WI38 (cell line): ENCODE results near the gene FMNL2.
A peak's percentile ranks its signal among the peaks of the same experiment; 100 is the strongest.

Experiments
- H3K4me3 ChIP-seq: 2 replicates; pipeline ENCODE4 v1.5.1; 2011; ENCODE audit warnings: low read depth, mild to moderate bottlenecking, control low read depth, low read length
- TF ChIP-seq, protein P1 (sequence below): IDR thresholded peaks from 2 replicates; pipeline ENCODE4 v1.5.1; 2012; ENCODE audit warnings: low read depth, mild to moderate bottlenecking, control low read depth, low read length

Gene FMNL2

GRCh38 chr2:152328013-152328412 is 7.0 kb upstream of the FMNL2 start:
- TF ChIP-seq, protein P1, sequence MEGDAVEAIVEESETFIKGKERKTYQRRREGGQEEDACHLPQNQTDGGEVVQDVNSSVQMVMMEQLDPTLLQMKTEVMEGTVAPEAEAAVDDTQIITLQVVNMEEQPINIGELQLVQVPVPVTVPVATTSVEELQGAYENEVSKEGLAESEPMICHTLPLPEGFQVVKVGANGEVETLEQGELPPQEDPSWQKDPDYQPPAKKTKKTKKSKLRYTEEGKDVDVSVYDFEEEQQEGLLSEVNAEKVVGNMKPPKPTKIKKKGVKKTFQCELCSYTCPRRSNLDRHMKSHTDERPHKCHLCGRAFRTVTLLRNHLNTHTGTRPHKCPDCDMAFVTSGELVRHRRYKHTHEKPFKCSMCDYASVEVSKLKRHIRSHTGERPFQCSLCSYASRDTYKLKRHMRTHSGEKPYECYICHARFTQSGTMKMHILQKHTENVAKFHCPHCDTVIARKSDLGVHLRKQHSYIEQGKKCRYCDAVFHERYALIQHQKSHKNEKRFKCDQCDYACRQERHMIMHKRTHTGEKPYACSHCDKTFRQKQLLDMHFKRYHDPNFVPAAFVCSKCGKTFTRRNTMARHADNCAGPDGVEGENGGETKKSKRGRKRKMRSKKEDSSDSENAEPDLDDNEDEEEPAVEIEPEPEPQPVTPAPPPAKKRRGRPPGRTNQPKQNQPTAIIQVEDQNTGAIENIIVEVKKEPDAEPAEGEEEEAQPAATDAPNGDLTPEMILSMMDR: no peak
- no peak overlapping the region for H3K4me3 ChIP-seq

GRCh38 chr2:152330235-152330866 is 4.6 kb upstream of the FMNL2 start:
- TF ChIP-seq, protein P1: no peak
- no peak overlapping the region for H3K4me3 ChIP-seq

- peak overlapping the region; percentile 85 for H3K4me3 ChIP-seq
Measured at GRCh38 chr2:152334701-152335015, 316 bp upstream of the FMNL2 start.

DNA sequence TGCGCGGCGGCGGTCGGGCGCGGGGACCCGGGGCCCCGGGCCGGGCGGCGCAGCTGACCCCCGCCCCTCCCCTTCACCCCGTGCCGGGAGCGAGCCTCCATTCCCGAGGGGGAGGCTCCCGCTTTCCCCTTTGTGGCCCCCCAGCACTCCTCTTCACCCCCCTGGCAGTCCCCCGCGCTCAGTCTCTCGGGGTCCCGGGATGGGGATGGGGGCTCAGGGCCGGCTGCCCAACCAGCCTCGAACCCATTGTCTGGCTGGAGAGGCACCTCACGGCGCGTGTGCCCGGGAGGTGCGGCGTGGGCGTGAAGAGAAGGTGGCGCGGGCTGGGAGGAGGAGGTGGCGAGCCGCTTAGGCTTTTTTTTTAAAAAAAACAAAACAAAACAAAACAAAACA is 748 bp downstream of the FMNL2 start:
- H3K4me3 ChIP-seq: peak overlapping the region; percentile 85
- TF ChIP-seq, protein P1: no peak

More at GRCh38 chr2:152334701-152335015, 316 bp upstream of the FMNL2 start:
- TF ChIP-seq, protein P1: no peak

GRCh38 chr2:152336119-152336853 is 1.3 kb downstream of the FMNL2 start:
- TF ChIP-seq, protein P1: no peak
- H3K4me3 ChIP-seq: peak overlapping the region; percentile 85

DNA sequence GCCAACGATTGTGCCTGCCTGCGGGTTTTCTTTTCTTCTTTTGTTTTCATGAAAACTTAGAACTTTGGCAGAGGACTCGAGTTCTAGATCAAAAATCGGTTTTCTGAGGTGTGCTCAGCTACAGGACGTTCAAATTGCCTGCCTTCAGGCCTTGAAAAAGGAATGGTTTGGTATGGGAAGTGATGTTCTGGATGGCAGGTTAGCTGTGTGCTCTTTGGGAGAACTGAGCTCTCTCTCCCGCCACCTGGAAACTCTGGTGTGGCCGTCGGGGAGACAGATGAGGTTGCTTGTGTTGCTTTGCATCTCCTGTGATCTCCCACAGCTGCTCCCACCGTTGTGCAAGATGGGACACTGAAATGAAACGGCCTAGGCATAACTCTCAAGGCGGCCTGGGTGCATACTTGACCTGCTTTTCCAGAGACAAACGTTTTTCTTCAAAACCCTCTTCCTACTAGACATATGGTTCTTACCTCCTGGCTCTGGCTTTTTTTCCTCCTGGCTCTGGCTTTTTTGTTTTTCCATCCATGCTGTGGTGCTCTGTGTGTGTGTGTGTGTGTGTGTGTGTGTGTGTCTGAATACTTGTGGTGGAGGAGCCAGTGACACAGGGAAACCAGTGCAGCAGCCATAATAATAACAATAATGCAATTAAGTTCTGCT is 2.0 kb downstream of the FMNL2 start:
- peak overlapping the region; percentile 85 for H3K4me3 ChIP-seq
- TF ChIP-seq, protein P1: no peak

- peak overlapping the region; percentile 85 for H3K4me3 ChIP-seq
- TF ChIP-seq, protein P1: no peak
Measured at GRCh38 chr2:152337511-152337903, 2.5 kb downstream of the FMNL2 start.
